GM10266 (cell line): ENCODE measurements around the gene CCDC13.
A peak's percentile ranks its signal among the peaks of the same experiment; 100 is the strongest.

Experiments used
- DNase-seq: peaks from one replicate; pipeline ENCODE4 v3.0.0; 2012; ENCODE audit errors: extremely low spot score
- CTCF ChIP-seq: IDR thresholded peaks from 2 replicates; pipeline ENCODE4 v1.5.1; 2012; ENCODE audit warnings: mild to moderate bottlenecking, low read depth; ENCODE audit not compliant: control insufficient read depth, insufficient read depth; ENCODE audit errors: missing control alignments

CCDC13 gene

GRCh38 chr3:42750834-42751233, 22.2 kb downstream of the CCDC13 start:
- DNase-seq: no peak
- TF ChIP-seq CTCF: no peak

DNA sequence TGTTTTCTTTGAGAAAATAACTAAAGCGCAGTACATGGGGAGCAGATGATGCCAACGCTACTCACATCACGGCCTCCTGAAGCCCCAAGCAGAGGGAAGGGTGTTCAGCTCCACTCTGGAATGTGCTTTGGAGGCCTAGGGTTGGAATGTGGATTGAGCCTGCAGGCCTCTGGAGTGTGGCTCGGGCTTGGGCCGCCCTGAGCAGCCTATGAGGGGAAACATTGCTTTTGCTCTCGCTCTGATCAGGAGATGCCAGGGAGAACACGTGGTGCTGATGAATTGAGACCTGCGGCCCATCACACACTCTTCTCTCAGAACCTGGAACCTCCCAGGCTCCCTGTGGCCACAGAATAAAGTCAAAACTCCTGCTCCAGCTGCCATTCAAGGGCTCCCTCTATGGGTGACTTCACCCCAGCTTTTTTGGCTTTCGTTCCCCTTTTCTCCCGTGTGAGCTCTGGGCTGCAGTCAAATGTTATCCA, 23.3 kb downstream of the CCDC13 start:
- peak; percentile 47 for TF ChIP-seq CTCF
- DNase-seq: no peak

- no peak for DNase-seq
- TF ChIP-seq CTCF: no peak
These were observed 23.9 kb downstream of the CCDC13 start for GRCh38 chr3:42749025-42749752.

DNA sequence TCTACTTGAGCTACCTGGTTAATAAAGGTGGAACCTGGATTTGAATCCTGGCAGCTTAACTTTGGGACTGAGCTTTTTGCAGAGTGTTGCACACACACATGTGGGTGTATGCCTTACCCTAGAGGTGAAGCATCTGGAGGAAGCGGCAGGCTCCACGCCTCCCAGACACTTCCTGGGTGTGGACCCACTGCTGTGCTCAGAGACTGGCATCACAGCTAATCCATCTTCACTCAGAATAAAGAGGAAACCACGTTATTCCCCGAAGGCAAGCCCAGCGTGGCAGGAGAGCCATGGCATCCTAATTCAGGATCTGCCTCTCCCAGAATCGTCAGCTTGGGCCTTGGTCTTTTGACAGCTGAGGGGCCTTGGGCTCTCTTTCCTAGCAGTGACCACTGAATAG, 25.5 kb downstream of the CCDC13 start:
- no peak for DNase-seq
- TF ChIP-seq CTCF: no peak

DNA sequence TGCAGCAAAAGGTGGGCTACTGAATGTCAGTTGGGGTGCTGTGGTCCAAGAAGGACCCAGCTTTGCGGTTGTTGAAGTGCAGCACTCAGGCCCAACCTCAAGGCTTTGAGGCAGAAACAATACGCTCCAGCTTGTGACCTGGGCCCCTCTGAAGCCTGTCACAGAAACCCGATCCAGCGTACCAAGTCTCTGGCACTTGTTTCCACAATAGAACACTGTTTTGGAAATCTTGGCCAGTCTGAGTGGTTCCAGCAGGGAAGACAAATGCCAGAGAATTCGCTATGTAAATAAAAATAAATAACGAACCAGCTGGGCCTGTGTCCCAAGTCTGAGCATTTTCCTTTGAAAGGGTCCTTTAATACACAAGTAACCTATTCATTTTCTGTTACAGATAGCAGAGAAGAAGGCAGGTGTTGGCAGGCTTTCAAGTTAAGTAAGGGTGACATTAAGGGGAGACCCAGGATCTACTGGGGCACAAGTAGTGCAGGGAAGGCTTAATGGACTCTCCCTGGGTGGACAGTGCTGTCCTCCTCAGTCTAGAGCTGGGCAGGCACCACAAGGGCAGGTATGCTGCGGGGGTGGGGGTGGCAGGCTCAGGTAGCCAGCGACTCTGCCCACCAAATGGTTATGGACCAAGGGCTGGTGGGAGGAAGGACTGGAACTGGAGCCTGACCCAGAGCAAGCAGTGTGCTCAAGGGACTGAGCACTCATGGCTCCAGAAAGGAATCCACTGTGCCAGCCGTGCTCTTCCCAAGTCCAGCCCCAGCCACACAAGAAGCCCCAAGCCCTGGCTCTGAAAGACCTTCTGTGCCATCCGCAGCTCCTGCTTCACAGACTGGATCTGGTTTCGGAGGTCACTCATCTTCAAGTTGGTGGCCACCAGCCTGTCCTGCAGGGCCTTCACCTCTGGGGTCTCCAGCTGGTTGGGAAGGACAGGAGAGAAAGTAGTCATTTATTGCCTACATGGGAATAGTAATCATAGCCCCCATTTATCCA, 26.3 kb downstream of the CCDC13 start:
- no peak for TF ChIP-seq CTCF
- no peak for DNase-seq

GRCh38 chr3:42745776-42746454, 27.1 kb downstream of the CCDC13 start:
- no peak for DNase-seq
- TF ChIP-seq CTCF: no peak
